GM21423 (cell line): ENCODE results near the gene SPN.
"Not testable (repeated sequence)": the region's sequence is repeated elsewhere in the genome, so short reads cannot be mapped to it uniquely, and the experiment has no call there.

ENCODE experiments used
- ATAC-seq: cut with Tn5 transposase; IDR thresholded peaks from one replicate; pipeline ENCODE4 v1.9.1; 2021; ENCODE audit warnings: mild to moderate bottlenecking, moderate library complexity; ENCODE audit not compliant: unreplicated experiment

The SPN gene

GRCh38 chr16:29645694-29646187, 17.3 kb upstream of the SPN start:
- peak; percentile 32 for ATAC-seq

- ATAC-seq = no peak
These were observed 16.1 kb upstream of the SPN start for GRCh38 chr16:29646947-29647346.

GRCh38 chr16:29649588-29650494, 13.2 kb upstream of the SPN start:
- ATAC-seq = no peak

GRCh38 chr16:29650771-29651170, 12.3 kb upstream of the SPN start:
- no peak for ATAC-seq

GRCh38 chr16:29651774-29652349, 11.2 kb upstream of the SPN start:
- no peak for ATAC-seq

- no peak for ATAC-seq
These were observed 9.6 kb upstream of the SPN start for GRCh38 chr16:29653471-29653870.

GRCh38 chr16:29653890-29654289, 9.2 kb upstream of the SPN start:
- not testable (repeated sequence) for ATAC-seq

GRCh38 chr16:29656688-29657523, 6.1 kb upstream of the SPN start:
- ATAC-seq = no peak

GRCh38 chr16:29658705-29659104, 4.3 kb upstream of the SPN start:
- no peak for ATAC-seq

GRCh38 chr16:29662000-29662728, 883 bp upstream of the SPN start:
- no peak for ATAC-seq

- ATAC-seq = peak; percentile 33
These were observed 375 bp upstream of the SPN start for GRCh38 chr16:29662729-29663015.

- ATAC-seq = no peak
These were observed 702 bp downstream of the SPN start for GRCh38 chr16:29663807-29664090.

- ATAC-seq = no peak
These were observed 1.3 kb downstream of the SPN start for GRCh38 chr16:29664091-29664921.

- ATAC-seq = no peak
These were observed 2.4 kb downstream of the SPN start for GRCh38 chr16:29665294-29666077.

GRCh38 chr16:29667322-29667610, 4.2 kb downstream of the SPN start:
- not testable (repeated sequence) for ATAC-seq

- ATAC-seq = no peak
These were observed 4.7 kb downstream of the SPN start for GRCh38 chr16:29667755-29668154.

- ATAC-seq = no peak
These were observed 5.2 kb downstream of the SPN start for GRCh38 chr16:29668267-29668666.

GRCh38 chr16:29673501-29673900, 10.5 kb downstream of the SPN start:
- no peak for ATAC-seq

GRCh38 chr16:29674188-29674587, 11.1 kb downstream of the SPN start:
- no peak for ATAC-seq
